GM12891 (cell line): ENCODE results near the gene RIMBP3B.
"Not testable (repeated sequence)": the region's sequence is repeated elsewhere in the genome, so short reads cannot be mapped to it uniquely, and the experiment has no call there.

ENCODE experiments used
- POLR2AphosphoS5 ChIP-seq: IDR thresholded peaks from 2 replicates; pipeline ENCODE4 v1.6.1; 2011; ENCODE audit warnings: low read depth, low read length, control low read depth
- TAF1 ChIP-seq: IDR thresholded peaks from 2 replicates; pipeline ENCODE4 v1.6.1; 2011; ENCODE audit warnings: low read depth, low read length, control low read depth

DNA sequence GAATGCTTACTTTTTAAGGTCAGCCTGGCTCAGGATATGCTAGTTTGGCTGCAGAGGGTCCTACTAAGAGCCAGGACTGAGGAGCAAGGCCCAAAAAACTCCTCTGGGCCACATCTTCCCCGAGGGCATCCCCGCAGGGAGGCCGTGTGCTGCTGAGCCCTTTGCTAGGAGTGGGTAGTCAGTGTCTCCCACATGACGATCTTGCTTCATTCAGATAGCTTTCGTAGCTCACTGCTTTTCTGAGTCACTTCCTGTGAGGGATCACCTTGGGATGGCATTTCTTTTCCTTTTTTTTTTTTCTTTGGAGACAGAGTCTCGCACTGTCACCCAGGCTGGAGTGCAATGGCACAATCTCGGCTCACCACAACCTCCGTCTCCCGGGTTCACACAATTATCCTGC is 6.5 kb downstream of the RIMBP3B start:
- TF ChIP-seq POLR2AphosphoS5, TAF1: not testable (repeated sequence)
